ENCODE data around the gene SLC6A4.
"Not testable (repeated sequence)": the region's sequence is repeated elsewhere in the genome, so short reads cannot be mapped to it uniquely, and the experiment has no call there.

The SLC6A4 gene

DNA sequence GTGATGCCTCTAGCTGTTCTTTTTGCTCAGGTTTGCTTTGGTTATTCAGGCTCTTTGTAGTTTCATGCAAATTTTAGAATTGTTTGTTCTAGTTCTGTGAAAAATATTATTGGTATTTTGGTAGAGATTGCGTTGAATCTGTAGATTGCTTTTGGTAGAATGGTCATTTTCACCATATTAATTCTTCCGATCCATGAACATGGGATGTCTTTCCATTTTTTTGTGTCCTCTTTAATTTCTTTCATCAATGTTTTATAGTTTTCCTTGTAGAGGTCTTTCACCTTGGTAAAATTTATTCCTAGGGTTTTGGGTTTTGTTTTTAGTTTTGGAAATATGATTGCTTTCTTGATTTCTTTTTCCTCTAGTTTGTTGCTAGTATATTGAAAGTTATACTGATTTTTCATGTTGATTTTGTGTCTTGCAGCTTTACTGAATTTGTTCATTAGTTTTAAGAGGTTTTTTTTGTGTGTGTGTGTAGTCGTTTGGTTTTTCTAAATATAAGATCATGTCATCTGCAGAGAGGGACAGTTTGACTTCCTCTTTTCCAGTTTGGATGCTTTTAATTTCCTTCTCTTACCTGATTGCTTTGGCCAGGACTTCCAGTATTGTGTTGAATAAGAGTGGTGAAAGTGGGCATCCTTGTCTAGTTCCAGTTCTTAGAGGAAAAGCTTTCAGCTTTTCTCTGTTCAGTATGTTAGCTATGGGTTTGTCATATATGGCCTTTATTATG is 76.4 kb downstream of the SLC6A4 start:
- Histone ChIP-seq H3K4me1 (ENCODE audit: control insufficient read depth, insufficient read depth, low read length) (no peaks in the 10 kb centered on the region), H3K4me3 (ENCODE audit: low read length in 2 of 2) (no peak overlapping the region), H3K27me3 (ENCODE audit: control insufficient read depth in 1 of 2, insufficient read depth in 2 of 2, low read length in 2 of 2) (no peaks in the 10 kb centered on the region), H3K27ac (ENCODE audit: low read length) (no peak overlapping the region), H3K9ac (ENCODE audit: low read length in 2 of 2) (no peak overlapping the region), H3K9me3 (ENCODE audit: control insufficient read depth in 2 of 2, low read length in 2 of 2) (peaks cover 0 to 2% of the 10 kb centered on the region in 2 donors), H3K36me3 (ENCODE audit: control insufficient read depth in 2 of 2, insufficient read depth in 2 of 2, low read length in 2 of 2) (peaks cover 0 to 10% of the 10 kb centered on the region in 2 donors)

DNA sequence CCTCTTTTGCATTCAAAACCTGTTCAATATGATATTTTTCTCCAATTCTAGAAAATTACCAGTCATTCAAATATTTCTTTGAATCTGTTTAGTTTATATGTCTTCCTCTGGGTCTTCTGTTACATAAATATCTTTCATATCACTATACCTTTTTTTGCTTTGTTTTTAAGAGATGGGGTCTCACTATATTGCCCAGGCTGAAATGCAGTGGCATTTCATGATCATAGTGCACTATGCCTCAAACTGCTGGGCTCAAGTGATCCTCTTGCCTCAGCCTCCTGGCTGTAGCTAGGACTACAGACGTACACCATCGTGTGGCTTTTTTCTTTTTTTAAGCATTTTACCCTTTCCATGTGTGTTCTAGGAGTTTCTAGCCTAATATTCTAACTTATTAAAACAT is 80.1 kb downstream of the SLC6A4 start:
- Histone ChIP-seq H3K9me3 (ENCODE audit: control insufficient read depth in 2 of 2, low read length in 2 of 2) (peaks cover 0 to 2% of the 10 kb centered on the region in 2 donors), H3K4me3 (ENCODE audit: low read length in 2 of 2) (no peak overlapping the region)

DNA sequence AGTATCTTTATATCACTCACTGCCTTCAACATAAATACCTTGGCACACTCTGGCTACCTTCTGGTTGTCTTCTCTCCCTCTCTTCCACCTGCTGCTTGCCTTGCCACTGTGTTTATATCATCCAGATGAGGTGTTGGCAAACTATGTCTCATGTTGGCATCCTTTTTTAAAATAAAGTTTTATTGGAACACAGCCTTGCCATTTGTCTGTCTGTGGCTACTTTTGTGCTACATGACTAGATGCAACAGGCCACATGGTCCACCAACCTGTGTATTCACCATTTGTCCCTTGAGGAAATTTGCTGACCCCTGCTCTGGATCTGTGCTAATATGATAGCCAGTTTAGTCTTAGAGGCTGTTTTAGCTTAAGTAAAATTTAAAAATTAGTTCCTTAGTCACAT is 82.0 kb downstream of the SLC6A4 start:
- peaks cover 0 to 7% of the 10 kb centered on the region in 2 donors for H3K36me3 ChIP-seq (ENCODE audit: control insufficient read depth in 2 of 2, insufficient read depth in 2 of 2, low read length in 2 of 2)
- H3K27ac ChIP-seq (ENCODE audit: low read length), result no peak overlapping the region
- H3K4me3 ChIP-seq (ENCODE audit: low read length in 2 of 2), result no peak overlapping the region
- no peak overlapping the region for H3K9ac ChIP-seq (ENCODE audit: low read length in 2 of 2)
- H3K4me1 ChIP-seq (ENCODE audit: control insufficient read depth, insufficient read depth, low read length), result no peaks in the 10 kb centered on the region
- no peaks in the 10 kb centered on the region for H3K27me3 ChIP-seq (ENCODE audit: control insufficient read depth in 1 of 2, insufficient read depth in 2 of 2, low read length in 2 of 2)
- no peaks in the 10 kb centered on the region for H3K9me3 ChIP-seq (ENCODE audit: control insufficient read depth in 2 of 2, low read length in 2 of 2)

More for the DNA sequence above, 80.1 kb downstream of the SLC6A4 start:
- H3K36me3 ChIP-seq (ENCODE audit: control insufficient read depth in 2 of 2, insufficient read depth in 2 of 2, low read length in 2 of 2), result peaks cover 0 to 7% of the 10 kb centered on the region in 2 donors
- no peaks in the 10 kb centered on the region for H3K4me1 ChIP-seq (ENCODE audit: control insufficient read depth, insufficient read depth, low read length)
- no peak overlapping the region for H3K27ac ChIP-seq (ENCODE audit: low read length)
- no peak overlapping the region for H3K9ac ChIP-seq (ENCODE audit: low read length in 2 of 2)
- no peaks in the 10 kb centered on the region for H3K27me3 ChIP-seq (ENCODE audit: control insufficient read depth in 1 of 2, insufficient read depth in 2 of 2, low read length in 2 of 2)

DNA sequence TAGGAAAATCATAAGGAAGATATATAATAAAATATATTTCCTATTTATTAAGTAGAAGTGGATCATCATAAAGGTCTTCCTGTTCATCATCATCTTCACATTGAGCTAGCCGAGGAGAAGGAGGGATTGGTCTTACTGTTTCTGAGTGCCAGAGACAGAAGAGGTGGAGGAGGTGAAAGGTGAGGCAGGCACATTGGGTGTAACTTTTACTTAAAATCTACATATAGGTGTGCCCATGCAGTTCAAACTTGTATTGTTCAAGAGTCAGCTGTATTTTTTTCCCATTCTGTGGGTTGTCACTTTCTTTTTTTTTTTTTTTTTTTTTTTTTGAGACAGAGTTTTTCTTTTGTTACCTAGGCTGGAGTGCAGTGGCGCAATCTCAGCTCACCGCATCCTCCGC is 84.0 kb downstream of the SLC6A4 start:
- Histone ChIP-seq H3K9ac (ENCODE audit: low read length in 2 of 2) (no peak overlapping the region), H3K4me3 (ENCODE audit: low read length in 2 of 2) (no peak overlapping the region), H3K27ac (ENCODE audit: low read length) (no peak overlapping the region)

DNA sequence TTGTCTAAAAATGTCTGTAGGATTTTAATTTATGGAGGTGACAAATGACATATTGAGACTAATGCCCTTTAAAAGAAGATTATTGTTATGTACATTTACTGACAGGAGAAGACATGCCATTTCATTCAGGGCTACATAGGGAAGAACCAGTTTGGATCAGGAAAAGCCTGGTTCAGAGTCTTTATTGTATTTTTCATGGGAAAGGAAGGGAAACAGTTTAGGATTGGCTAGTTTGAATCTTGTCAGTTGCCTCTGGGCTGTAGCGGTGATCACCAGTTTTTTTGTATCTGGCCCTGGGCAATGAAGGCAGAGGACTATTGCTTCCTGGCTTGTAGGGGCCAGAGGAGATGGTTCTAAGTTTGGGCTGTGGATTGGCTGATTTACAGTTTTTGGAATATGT is 87.1 kb downstream of the SLC6A4 start:
- Histone ChIP-seq H3K4me1 (ENCODE audit: control insufficient read depth, insufficient read depth, low read length) (no peaks in the 10 kb centered on the region), H3K27me3 (ENCODE audit: control insufficient read depth in 1 of 2, insufficient read depth in 2 of 2, low read length in 2 of 2) (no peaks in the 10 kb centered on the region), H3K9ac (ENCODE audit: low read length in 2 of 2) (no peak overlapping the region), H3K9me3 (ENCODE audit: control insufficient read depth in 2 of 2, low read length in 2 of 2) (no peaks in the 10 kb centered on the region), H3K4me3 (ENCODE audit: low read length in 2 of 2) (no peak overlapping the region), H3K27ac (ENCODE audit: low read length) (no peak overlapping the region), H3K36me3 (ENCODE audit: control insufficient read depth in 2 of 2, insufficient read depth in 2 of 2, low read length in 2 of 2) (no peaks in the 10 kb centered on the region)

More for the DNA sequence above, 84.0 kb downstream of the SLC6A4 start:
- Histone ChIP-seq H3K27me3 (ENCODE audit: control insufficient read depth in 1 of 2, insufficient read depth in 2 of 2, low read length in 2 of 2) (no peaks in the 10 kb centered on the region), H3K36me3 (ENCODE audit: control insufficient read depth in 2 of 2, insufficient read depth in 2 of 2, low read length in 2 of 2) (no peaks in the 10 kb centered on the region), H3K4me1 (ENCODE audit: control insufficient read depth, insufficient read depth, low read length) (no peaks in the 10 kb centered on the region), H3K9me3 (ENCODE audit: control insufficient read depth in 2 of 2, low read length in 2 of 2) (no peaks in the 10 kb centered on the region)

DNA sequence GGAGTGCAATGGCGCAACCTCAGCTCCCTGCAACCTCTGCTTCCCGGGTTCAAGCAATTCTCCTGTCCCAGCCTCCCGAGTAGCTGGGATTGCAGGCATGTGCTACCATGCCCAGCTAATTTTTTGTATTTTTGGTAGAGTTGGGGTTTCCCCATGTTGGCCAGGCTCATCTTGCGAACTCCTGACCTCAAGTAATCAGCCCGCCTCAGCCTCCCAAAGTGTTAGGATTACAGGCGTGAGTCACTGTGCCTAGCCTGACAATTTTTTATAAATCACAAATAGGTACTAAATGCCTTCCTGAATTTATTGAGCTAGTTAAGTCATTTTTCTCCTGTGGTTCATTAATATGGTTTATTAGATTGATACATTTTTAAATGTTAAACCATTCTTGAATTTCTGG is 87.6 kb downstream of the SLC6A4 start:
- not testable (repeated sequence) for H3K4me1 ChIP-seq (ENCODE audit: control insufficient read depth, insufficient read depth, low read length); H3K4me3 ChIP-seq (ENCODE audit: low read length in 2 of 2); H3K27me3 ChIP-seq (ENCODE audit: control insufficient read depth in 1 of 2, insufficient read depth in 2 of 2, low read length in 2 of 2); H3K9ac ChIP-seq (ENCODE audit: low read length in 2 of 2); H3K36me3 ChIP-seq (ENCODE audit: control insufficient read depth in 2 of 2, insufficient read depth in 2 of 2, low read length in 2 of 2); H3K27ac ChIP-seq (ENCODE audit: low read length); H3K9me3 ChIP-seq (ENCODE audit: control insufficient read depth in 2 of 2, low read length in 2 of 2)
